ENCODE measurements around the gene FAM136A. TPM values are rescaled to one million over a fixed set of nuclear protein-coding genes. Genes with fewer than 3 reads are reported as not detected.

The FAM136A gene
- 26.0 TPM for total RNA-seq
- long read RNA-seq, transcript FAM136A-201 (3 exons, 1,810 nt), result major isoform, 35 of 38 reads
- long read RNA-seq, partial matches to known transcripts, result 0 of 38 reads
- long read RNA-seq, other reads (novel, unspliced or antisense), result 3 of 38 reads

DNA sequence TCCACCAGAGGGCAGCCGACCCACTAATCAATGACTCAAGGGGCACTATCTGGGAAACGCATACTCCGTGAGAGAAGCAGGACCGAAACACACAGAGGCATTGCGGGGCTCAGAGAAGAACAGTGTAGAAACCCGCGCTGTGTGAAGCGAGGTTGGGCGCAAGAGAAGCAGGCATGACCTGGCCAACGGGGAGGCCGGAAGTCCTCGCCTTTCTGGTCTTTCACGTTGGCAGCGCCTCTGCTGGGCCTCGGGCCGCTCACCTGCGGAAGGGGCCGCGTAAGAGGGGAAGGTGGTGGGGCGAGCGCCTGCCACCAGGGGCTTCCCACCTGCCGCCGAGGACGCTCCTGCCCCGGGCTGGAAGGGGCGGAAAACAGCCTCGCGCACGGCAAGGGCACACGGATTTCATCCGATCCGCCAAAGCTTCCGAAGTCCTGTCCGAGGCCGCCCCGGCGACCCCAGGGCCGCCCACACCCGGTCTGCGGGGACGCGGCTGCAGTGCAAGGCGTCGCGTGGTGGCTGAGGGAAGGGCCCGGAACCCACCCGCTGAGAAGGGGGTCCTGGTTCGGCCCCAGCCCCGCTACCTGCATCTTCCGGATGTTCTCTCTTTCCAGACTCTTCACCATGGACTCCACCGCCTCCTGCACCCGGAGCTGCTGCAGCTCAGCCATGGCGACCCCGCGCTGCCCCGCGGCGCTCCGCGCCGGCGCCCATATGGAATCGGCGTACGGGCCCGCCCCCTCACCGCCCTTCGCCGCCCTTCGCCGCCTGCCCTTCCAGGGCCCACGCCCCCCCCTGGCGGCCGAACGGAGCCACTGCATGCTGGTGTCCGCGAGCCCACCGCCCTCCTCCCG is at the start of gene FAM136A:
Gene FAM136A, minus strand, starts transcription at position 724 of the 851 bp plus-strand sequence. Its CDS starts 56 bp downstream, at position 668.
- intact Hi-C loops (cut with DNase I), result loop anchor here (5.0 kb wide), 3 partner anchors 54 to 389 kb away; partner anchors contain the start of genes C2orf42 and TIA1

DNA sequence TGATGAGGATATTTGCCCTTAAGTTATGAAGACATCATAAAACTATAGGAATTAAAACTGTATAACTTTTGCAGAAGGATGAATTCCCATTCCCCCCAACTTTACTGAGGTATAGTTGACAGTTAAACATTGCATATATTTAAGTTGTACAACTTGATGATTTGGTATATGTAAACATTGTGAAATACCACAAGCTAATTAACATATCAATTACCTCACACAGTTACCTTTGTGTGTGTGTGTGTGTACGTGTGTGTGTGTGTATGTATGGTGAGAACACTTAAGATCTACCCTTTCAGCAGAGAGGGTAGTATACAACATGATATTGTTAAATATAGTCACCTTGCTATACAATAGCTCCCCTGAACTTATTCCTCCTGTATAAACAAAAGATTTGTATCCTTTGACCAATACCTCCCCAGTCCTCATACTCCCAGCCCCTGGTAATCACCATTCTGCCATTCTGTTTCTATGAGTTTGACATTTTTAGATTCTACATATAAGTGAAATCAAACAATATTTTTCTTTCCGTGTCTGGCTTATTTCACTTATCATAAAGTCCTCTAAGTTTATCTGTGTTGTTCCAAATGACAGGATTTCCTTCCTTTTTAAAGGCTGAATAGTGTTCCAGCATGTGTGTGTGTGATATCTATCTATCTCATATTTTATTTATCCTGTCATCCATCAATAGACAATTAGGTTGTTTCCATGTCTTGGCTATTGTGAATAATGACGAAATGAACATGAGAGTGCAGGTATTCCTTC is 48.2 kb upstream of the FAM136A start:
- ATAC-seq, result no peak
- intact Hi-C loops (cut with DNase I), result loop anchor here (10.0 kb wide), 1 partner anchor 295 kb away; no protein-coding TSS in a partner anchor
- DNase-seq (ENCODE audit: missing footprints), result no peak

More for the DNA sequence above, at the start of gene FAM136A:
- DNase-seq (ENCODE audit: missing footprints) (peak; percentile 96), ATAC-seq (peak; percentile 95)

DNA sequence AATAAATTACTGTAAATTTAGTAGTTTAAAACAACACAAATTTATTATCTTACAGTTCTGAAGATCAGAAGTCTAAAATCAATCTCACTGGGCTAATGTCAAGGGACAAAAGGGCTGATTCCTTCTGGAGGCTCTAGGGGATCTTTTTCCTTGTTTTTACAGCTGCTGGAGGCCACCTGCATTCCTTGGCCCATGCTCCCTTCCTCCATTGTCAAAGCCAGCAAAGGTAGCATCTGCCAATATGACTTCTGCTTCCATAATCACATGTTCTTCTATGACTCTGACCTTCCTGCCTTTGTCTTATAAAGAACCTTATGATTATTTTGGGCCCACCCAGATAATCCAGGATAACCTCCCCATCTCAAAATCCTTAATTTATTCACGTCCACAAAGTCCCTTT is 46.0 kb upstream of the FAM136A start:
- DNase-seq (ENCODE audit: missing footprints), result no peak
- intact Hi-C loops (cut with DNase I), result loop anchor here (10.0 kb wide), 1 partner anchor 297 kb away; no protein-coding TSS in a partner anchor
- ATAC-seq, result no peak

DNA sequence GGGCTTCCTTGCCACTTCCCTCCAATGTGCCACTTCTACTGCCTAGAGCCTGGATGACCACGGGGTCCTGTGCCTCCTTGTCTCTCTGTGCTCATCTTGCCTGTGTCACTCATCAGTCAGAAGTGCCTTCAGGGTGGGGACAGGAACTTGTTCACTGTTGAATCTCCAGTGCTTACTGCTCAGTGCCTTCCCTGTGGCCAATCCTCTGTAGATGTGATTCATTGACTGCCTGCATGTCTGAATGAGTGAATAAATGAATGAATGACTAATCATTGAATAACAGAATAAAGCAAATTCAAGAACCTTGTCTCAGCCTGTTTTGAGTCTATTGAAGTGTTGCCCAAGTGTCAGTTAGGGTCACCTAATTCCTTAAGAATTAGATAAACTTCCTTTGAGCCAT is 42.3 kb upstream of the FAM136A start:
- DNase-seq (ENCODE audit: missing footprints), result no peak
- intact Hi-C loops (cut with DNase I), result loop anchor here (10.0 kb wide), 1 partner anchor 301 kb away; no protein-coding TSS in a partner anchor

DNA sequence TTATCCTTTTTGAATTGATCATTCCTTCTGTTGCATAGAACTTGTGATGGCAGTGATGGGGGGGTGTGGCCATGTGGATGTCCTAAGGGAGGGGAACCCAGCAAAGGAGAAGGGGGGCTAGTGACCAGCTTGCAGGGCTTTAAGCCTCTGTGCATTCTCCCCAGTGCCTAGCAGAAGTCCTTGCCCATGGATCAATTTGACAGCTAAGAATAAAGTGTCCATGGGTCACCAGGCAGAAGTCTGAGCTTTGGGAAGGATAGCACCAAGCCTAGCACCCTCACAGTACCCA is 39.6 kb upstream of the FAM136A start:
- DNase-seq (ENCODE audit: missing footprints) (no peak), ATAC-seq (no peak)
- intact Hi-C loops (cut with DNase I), result loop anchor here (1.0 to 10.0 kb wide), 2 partner anchors 276 to 303 kb away; no protein-coding TSS in a partner anchor

More for the DNA sequence above, 42.3 kb upstream of the FAM136A start:
- no peak for ATAC-seq

DNA sequence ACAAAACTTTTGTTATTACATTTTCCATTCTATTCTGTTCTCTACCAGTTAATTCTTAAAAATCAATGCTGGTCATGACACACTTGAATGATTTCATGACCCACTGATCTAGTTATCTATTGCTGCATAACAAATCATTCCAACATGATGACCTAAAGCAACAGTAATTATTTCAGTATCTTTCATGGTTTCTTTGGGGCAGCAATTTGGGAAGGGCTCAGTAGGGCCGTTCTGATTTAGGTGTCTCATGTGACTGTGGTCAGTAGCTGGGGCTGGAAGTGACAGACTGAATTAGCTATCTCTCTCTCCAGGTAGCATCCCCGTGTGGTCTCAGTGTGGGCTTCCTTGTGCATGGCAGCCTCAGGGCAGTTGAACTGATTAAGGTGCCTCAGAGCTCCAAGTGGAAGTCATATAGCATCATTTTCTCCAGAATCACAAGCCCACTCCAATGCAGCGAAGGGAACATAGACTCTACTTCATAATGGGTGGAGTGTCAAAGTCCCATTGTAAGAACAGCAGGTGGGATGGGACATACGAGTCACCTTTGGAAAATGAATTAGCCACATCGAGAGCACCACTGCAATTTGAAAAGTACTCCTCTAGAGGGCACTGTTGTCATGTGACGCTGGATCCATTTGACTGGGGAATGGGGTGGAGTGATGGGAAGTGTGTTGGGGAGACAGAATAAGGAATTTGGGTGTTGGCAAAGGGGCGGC is 39.1 kb upstream of the FAM136A start:
- no peak for DNase-seq (ENCODE audit: missing footprints)
- peak; percentile 39 for ATAC-seq
- intact Hi-C loops (cut with DNase I), result loop anchor here (1.0 to 10.0 kb wide), 2 partner anchors 276 to 304 kb away; no protein-coding TSS in a partner anchor

DNA sequence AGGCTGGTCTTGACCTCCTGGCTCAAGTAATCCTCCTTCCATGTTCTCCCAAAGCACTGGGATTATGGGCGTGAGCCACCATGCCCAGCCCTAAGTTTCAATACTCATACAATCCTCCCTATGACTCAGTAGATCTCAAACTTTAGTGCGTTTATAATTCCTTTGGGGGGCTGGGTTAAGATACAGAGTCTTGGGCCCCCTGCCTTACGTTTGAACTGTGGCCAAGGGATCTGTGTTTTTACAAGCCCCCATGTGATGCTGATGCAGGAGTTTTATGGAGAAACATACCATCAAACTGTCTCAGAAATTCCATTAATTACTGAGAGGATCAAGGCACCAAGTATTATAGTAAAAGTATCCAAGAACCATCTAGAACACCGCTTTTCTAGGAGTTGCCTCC is 38.2 kb upstream of the FAM136A start:
- ATAC-seq, result no peak
- no peak for DNase-seq (ENCODE audit: missing footprints)
- intact Hi-C loops (cut with DNase I), result loop anchor here (10.0 kb wide), 1 partner anchor 305 kb away; no protein-coding TSS in a partner anchor

DNA sequence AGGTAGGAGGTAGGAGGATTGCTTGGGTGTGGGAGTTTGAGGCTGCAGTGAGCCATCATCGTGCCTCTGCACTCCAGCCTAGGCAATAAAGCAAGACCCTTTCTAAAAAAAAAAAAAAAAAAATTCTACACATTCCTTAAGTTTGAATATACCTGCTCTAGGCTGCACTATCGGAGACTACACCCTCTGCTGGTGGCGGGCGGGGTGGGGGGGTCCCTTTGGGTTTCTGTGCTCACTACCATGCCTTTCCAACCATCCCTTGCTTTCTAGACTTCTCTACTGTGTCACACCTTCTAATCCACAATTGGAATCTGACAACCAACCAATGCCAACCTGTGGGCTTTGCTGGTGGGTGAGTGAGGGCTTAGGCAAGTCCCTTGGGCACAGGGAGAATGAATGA is 34.7 kb upstream of the FAM136A start:
- no peak for DNase-seq (ENCODE audit: missing footprints)
- no peak for ATAC-seq
- intact Hi-C loops (cut with DNase I), result no loop called here

DNA sequence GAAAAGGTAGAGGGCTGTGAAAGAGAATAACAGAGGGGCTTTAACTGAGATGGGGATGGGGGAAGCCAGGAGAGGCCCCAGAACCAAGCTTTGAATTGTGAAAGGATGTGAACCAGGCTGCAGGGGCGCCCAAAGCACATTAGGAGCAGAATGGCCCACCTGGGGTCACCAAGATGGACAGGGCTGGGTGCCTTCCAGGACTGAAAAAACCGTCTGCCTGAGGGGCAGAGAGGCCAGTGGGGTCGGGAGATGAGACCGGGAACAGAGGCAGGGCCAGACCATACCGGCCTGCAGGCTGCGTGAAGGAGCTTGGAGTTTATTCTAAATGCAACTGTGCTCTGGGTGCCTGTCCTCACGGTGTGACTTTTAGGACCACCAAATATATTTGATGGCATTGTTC is 29.1 kb upstream of the FAM136A start:
- DNase-seq (ENCODE audit: missing footprints) (no peak), ATAC-seq (no peak)
- intact Hi-C loops (cut with DNase I), result no loop called here

DNA sequence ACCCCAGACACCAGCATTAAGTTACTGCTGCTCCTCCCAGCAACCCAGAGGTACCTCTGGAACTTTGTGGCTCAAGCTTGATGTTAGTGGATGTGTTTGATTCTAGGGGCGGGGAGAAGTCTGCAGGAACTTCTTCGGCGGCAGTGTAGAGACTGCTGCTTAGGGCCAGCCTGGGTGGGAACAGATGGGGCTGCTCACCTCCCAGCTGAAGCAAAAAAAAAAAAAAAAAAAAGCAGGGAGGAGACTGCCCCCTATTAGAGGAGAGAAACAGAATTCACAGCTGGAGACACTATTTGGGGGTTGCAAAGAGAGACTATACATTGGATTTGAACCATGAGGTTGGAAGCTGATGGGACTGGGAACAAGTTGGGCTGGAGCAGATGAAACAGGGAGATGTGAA is 28.6 kb upstream of the FAM136A start:
- intact Hi-C loops (cut with DNase I), result no loop called here
- no peak for ATAC-seq
- DNase-seq (ENCODE audit: missing footprints), result no peak

DNA sequence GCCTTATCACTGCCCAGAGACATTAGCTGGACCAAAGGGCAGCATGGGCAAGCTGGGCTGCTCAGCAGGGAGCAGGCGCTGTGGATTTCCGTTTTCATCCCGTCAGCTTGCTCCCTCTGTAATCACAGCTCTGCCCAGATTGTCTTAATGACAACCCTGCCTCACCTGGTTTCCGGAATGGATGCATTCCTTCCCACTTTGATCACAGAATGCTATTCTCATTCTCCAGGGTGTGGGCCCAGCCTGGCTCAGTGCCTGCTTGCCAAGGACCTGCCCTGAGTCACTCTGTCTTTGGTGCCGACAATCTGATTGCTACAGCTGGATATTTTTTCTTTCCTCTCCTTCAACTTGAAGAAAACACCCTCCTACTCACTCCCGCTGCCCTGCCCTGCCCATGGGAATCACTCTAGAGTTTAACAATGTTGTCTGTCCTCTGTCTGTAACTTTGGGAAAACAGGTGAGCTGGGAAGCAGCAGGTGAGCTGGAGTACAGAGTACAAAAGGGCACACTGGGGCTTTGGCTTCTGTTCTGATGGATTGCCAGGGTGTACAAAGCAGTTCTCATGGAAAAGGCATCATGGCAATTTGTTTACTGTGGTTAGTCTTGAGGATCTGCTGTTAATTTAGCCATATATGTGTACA is 27.2 kb upstream of the FAM136A start:
- intact Hi-C loops (cut with DNase I), result no loop called here
- DNase-seq (ENCODE audit: missing footprints) (no peak), ATAC-seq (no peak)

DNA sequence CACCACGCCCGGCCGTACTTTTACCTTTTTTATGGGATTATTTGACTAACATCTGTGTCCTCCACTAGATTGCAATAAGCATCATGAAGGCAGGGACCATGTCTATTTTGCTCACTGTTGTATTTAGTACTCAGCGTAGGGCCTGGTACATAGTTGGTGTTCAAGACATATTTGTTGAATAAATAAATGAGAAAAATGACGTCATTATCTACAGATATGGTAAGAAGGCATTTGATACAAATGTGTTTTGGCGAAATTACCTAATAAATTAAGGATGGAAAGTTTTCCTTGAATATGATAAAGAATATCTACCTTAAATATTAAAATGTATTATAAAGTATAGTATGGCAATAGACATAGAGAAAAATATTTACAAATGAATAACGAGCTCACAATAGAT is 24.0 kb upstream of the FAM136A start:
- DNase-seq (ENCODE audit: missing footprints) (no peak), ATAC-seq (no peak)
- intact Hi-C loops (cut with DNase I), result no loop called here

DNA sequence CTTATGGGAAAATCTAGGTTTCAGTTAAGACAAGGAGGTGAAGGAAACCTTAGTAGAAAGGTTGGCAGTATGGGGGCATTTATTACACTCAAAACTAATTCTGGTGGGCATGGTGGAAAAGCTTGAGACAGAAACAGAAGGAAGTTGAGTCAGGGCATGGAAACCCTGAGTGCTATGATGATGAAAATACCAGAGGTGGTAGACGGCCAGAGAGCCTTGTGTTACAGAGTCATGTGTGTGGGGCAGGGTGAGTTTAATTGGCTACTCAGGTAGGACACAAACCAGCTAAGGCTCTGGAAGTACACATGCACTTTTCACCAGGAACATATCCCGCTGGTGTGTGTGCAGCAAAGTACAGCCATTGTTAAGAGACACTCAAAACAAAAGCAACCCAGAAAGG is 20.7 kb upstream of the FAM136A start:
- intact Hi-C loops (cut with DNase I), result no loop called here
- no peak for ATAC-seq
- no peak for DNase-seq (ENCODE audit: missing footprints)

DNA sequence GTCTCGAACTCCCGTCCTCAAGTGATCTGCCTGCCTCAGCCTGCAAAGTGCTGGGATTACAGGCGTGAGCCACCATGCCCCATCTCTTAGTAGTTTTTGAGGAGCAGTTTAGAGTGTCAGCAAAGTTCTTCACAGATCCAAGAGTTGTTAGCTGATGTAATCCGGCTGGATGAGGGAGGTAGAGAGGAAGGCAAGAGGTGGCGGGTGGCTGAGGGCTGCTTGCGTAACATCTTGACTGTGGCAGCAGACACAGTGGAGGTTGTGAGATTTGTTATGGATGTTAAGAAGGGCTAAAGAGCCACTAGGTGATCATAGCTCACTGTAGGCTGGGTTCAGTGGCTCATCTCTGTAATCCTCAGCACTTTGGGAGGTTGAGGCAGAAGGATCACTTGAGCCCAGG is 19.5 kb upstream of the FAM136A start:
- intact Hi-C loops (cut with DNase I), result no loop called here
- no peak for DNase-seq (ENCODE audit: missing footprints)
- no peak for ATAC-seq

DNA sequence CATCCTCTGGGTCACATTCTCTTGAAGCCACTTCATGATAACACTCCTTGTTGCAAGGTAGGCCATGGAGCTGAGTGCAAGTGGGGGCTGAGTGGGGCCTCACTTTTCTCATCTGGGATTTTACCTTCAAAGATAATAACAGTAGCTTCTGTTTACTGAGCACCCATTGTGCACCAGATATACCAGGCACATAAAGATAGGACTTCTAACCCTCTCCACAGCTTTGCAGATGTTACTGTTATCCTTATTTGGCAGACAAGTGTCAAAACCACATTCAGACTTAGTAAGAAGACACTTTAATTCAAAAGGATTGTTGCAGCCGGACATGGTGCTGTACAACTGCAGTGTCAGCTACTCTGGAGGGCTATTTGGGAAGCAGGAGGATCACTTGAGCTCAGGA is 12.8 kb upstream of the FAM136A start:
- intact Hi-C loops (cut with DNase I), result no loop called here
- ATAC-seq (no peak), DNase-seq (ENCODE audit: missing footprints) (no peak)

DNA sequence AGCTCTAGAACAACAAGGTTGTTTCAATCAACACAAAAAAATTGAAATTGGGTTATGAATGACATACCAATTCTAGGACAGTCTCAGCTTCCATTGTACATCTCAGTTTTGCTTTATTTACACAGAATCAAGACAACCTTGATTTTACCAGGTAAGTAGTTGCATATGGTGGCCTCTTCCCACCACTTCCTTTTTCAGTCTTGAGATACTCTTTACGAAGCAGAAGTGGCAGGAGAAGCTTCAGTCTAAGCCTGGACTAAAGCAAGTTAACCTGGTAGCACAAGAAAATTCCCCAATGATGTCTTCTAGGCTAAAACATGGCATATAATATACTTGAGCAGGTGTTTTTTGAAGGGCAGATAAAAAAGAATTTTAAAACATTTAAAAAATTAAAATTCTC is 10.7 kb upstream of the FAM136A start:
- intact Hi-C loops (cut with DNase I), result no loop called here
- no peak for ATAC-seq
- DNase-seq (ENCODE audit: missing footprints), result no peak

DNA sequence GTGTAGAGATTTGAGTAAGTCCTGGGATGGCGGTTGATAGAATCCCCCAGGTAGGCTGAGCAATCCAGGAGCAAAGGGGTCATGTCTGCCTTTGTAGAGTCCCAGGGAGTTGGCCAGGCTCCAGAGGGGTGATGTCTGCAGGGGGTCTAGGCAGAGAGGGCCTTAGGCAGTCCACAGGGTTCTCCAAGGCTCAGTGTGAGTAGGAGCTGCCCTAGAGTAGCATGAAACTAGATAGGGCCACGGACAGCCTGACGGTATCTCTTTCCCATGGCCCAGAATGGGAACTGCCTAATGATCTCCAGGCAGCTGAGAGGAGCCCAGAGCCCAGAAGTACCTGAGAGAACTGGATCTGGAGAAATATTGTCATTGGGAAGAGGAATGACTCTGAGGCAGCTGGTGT is 9.0 kb upstream of the FAM136A start:
- intact Hi-C loops (cut with DNase I), result no loop called here
- no peak for ATAC-seq
- no peak for DNase-seq (ENCODE audit: missing footprints)

DNA sequence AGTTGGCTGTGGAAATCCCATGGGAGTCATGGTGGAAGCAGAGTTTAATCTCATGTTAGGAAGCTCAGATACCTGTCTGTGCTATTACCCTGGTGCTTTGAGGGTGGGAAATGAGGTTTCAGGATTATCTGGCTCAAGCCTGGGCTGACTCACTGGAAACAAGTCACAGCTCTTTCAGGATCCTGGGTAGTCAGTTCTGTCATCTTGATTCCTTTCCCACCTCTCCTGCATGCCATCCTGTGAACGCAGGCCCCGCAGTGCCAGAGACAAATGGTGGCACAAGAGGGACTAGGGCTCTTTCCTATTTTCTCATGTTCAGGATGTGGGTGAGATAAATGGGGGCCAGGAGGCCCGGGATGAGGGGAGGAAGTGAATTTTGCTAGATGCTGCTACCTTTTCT is 3.7 kb upstream of the FAM136A start:
- intact Hi-C loops (cut with DNase I), result no loop called here
- DNase-seq (ENCODE audit: missing footprints), result peak; percentile 46
- ATAC-seq, result no peak

All from Right ventricle myocardium inferior (tissue), 1 donor.